ENCODE measurements around the gene PRKCB.

Gene PRKCB

DNA sequence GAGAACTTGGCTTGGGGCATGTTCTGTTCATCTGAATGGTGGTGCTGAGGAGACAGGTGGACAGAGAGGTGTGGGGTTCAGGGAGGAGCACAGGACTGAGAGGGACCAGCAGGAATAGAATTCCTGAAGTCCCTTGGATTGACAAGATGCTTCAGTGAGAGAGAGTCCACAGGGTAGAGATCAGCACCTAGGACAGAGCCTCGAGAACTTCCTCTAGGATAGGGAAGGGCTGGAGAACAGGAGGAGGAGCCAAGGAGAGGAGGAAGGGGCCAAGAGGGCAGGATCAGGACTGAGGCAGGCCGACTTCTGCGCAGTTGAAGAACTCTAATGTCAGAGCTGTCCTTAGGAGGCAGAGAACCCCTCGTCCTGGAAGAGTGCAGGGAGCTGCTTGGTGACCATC, 138.4 kb downstream of the PRKCB start:
- peak overlapping the region; percentile 64 for H3K27ac Mint-ChIP-seq
- H3K36me3 Mint-ChIP-seq = peaks cover 24% of the 10 kb centered on the region
- ATAC-seq (ENCODE audit: low read depth) = no peak
- no peaks in the 10 kb centered on the region for H3K27me3 Mint-ChIP-seq
- peaks cover 64% of the 10 kb centered on the region for H3K4me1 Mint-ChIP-seq
- no peak overlapping the region for H3K4me3 Mint-ChIP-seq
- no peaks in the 10 kb centered on the region for H3K9me3 Mint-ChIP-seq
- DNase-seq (ENCODE audit: low spot score in 2 of 2) = no peak

DNA sequence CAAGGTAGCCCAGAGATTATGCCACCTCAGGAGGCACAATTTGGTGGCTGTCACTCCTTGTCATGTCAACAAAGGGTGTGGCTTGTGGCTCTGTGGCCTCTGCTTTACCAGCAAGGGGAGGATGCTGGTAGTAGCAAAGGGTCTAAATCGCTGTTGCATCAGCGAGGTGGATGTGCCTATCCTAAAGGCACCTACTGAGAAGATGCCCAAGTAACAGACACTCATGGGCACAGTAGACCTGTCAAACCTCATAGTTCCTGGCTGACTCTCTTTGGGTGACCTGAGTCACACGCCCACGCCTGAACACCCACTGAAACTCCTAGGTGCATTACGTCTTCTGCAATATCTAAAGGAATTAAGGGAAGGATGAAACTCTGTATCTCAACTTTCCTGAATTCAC, 139.5 kb downstream of the PRKCB start:
- Mint-ChIP-seq H3K27me3 (no peaks in the 10 kb centered on the region), H3K27ac (peak overlapping the region; percentile 64), H3K4me1 (peaks cover 58% of the 10 kb centered on the region), H3K9me3 (no peaks in the 10 kb centered on the region), H3K4me3 (no peak overlapping the region), H3K36me3 (peaks cover 15% of the 10 kb centered on the region)
- ATAC-seq (ENCODE audit: low read depth) (no peak), DNase-seq (ENCODE audit: low spot score in 2 of 2) (no peak)

DNA sequence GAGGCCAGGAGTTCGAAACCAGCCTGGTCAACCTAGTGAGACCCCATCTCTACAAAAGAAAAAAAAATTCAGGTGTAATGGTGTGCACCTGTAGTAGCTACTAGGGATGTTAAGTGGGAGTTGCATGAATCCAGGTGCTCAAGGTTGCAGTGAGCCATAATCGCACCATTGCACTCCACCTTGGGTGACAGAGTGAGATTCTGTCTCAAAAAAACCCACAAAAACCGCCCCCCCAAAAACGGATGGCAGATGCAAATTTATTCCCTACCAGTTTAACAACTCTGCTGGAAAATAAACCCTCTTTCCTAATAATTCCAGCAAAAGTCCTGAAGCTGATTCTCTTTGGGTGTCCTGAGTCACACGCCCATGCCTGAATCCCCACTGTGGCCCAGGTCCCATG, 140.3 kb downstream of the PRKCB start:
- H3K36me3 Mint-ChIP-seq = peaks cover 15% of the 10 kb centered on the region
- no peak for DNase-seq (ENCODE audit: low spot score in 2 of 2)
- no peaks in the 10 kb centered on the region for H3K27me3 Mint-ChIP-seq
- peak overlapping the region; percentile 55 for H3K4me3 Mint-ChIP-seq
- H3K9me3 Mint-ChIP-seq = no peaks in the 10 kb centered on the region
- peak; percentile 26 for ATAC-seq (ENCODE audit: low read depth)
- peak overlapping the region; percentile 64 for H3K27ac Mint-ChIP-seq
- peaks cover 61% of the 10 kb centered on the region for H3K4me1 Mint-ChIP-seq

DNA sequence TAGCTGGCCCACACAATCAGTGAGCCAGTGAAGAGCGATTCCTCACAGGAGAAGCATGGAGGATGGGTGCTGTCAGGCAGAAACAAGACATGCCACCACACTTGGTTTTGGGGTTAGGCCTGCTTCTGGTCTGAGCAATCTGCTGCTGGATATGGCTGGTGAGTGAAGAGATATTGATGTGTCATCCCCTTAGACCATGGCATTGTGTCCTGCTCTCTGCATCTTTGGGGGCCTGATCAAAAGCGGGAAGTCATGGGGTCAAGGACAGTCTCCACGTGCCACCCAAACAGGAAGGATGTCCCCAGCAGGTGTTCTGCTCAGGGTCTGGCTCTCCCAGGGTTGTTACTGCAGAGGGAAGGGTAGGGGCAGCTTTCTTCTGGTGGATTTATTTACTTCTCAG, 140.7 kb downstream of the PRKCB start:
- ATAC-seq (ENCODE audit: low read depth) = peak; percentile 64
- Mint-ChIP-seq H3K9me3 (no peaks in the 10 kb centered on the region), H3K27me3 (no peaks in the 10 kb centered on the region), H3K27ac (peak overlapping the region; percentile 64), H3K4me1 (peaks cover 59% of the 10 kb centered on the region), H3K36me3 (peaks cover 15% of the 10 kb centered on the region), H3K4me3 (peak overlapping the region; percentile 55)
- DNase-seq (ENCODE audit: low spot score in 2 of 2) = no peak

DNA sequence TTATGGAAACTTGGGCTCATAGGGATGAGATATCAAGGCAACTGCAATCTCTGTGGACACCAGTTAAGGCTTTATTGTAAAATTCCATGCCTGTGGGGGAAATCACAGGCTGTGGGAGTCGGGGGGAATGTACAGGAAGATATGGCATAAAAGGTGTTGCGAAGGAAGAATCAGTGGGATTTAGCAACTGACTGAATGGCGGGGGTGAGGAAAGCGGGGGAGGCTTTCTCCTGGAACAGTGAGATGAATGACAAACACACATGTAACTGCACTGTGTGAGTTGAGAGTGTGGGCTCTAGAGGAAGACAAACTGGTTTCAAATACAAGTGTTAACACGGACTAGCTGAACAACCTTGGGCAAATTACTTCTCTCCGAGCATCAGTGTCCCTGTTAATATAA, 143.7 kb downstream of the PRKCB start:
- Mint-ChIP-seq H3K9me3 (no peaks in the 10 kb centered on the region), H3K4me1 (peaks cover 55% of the 10 kb centered on the region), H3K27me3 (no peaks in the 10 kb centered on the region), H3K4me3 (no peak overlapping the region), H3K36me3 (peaks cover 12% of the 10 kb centered on the region), H3K27ac (peak overlapping the region; percentile 33)
- ATAC-seq (ENCODE audit: low read depth) (no peak), DNase-seq (ENCODE audit: low spot score in 2 of 2) (no peak)

DNA sequence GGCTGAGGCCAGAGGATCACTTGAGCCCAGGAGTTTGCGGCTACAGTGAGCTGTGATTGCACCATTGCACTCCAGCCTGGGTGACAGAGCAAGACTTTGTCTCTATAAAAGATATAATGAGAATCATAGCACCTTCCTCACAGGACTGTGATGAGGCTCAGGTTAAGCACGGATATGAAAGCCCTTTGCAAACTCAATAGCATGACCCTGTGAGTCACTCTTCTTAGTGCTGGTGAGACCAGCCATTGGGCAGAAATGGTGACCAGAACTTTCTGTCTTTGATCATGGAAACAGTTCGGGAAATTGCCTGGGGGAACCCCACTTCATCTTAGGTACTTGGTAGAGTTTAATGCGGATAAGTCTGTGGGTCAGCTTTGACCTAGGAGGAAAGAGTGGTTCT, 144.2 kb downstream of the PRKCB start:
- Mint-ChIP-seq H3K27me3 (no peaks in the 10 kb centered on the region), H3K4me1 (peaks cover 54% of the 10 kb centered on the region), H3K36me3 (peaks cover 14% of the 10 kb centered on the region), H3K27ac (peak overlapping the region; percentile 33), H3K9me3 (no peaks in the 10 kb centered on the region), H3K4me3 (no peak overlapping the region)
- DNase-seq (ENCODE audit: low spot score in 2 of 2) (no peak), ATAC-seq (ENCODE audit: low read depth) (no peak)

DNA sequence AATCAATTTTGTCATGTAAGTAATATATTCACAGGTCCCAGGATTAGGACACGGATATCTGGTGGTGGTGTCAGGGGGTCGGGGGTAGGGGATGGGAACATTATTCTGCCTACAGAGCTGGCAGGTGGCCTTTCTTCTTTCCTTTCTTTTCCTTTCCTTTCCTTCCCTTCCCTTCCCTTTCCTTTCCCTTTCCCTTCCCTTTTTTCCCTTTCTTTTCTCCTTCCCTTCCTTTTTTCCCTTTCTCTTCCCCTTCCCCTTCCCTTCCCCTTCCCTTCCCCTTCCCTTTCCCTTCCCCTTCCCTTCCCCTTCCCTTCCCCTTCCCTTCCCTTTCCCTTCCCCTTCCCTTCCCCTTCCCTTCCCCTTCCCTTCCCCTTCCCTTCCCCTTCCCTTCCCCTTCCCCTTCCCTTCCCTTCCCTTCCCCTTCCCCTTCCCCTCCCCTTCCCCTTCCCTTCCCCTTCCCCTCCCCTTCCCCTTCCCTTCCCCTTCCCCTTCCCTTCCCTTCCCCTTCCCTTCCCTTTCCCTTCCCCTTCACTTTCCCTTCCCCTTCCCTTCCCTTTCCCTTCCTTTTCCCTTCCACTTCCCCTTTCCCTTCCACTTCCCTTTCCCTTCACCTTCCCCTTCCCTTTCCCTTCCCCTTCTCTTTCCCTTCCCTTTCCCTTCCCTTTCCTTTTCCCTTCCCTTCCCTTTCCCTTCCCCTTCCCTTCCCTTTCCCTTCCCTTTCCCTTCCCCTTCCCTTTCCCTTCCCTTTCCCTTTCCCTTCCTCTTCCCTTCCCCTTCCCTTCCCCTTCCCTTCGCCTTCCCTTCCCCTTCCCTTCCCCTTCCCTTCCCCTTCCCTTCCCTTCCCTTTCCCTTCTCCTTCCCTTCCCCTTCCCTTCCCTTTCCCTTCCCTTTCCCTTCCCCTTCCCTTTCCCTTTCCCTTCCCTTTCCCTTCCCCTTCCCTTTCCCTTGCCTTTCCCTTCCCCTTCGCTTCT, 145.9 kb downstream of the PRKCB start:
- ATAC-seq (ENCODE audit: low read depth) (no peak), DNase-seq (ENCODE audit: low spot score in 2 of 2) (no peak)
- peaks cover 38% of the 10 kb centered on the region for H3K4me1 Mint-ChIP-seq
- no peaks in the 10 kb centered on the region for H3K27me3 Mint-ChIP-seq
- peaks cover 18% of the 10 kb centered on the region for H3K36me3 Mint-ChIP-seq
- peak overlapping the region; percentile 95 for H3K27ac Mint-ChIP-seq
- H3K9me3 Mint-ChIP-seq = no peaks in the 10 kb centered on the region
- no peak overlapping the region for H3K4me3 Mint-ChIP-seq

DNA sequence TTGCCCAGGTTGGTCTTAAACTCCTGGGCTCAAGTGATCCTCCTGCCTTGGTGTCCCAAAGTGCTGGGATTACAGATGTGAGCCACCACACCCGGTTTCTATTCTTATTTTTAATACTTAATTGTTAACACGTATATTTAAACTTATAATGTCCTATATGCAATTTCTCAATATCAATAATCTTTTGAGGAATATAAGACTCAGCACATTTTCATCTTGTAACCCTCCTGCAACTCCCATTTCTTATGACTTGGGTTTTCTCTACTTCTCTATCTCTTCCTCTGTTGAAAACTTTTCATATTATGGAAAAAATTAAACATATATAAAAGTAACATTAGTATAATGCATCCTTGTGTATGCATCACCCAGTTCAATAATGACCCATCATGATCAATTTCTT, 150.7 kb downstream of the PRKCB start:
- ATAC-seq (ENCODE audit: low read depth) (no peak), DNase-seq (ENCODE audit: low spot score in 2 of 2) (no peak)
- H3K36me3 Mint-ChIP-seq = peaks cover 36% of the 10 kb centered on the region
- H3K9me3 Mint-ChIP-seq = no peaks in the 10 kb centered on the region
- no peaks in the 10 kb centered on the region for H3K27me3 Mint-ChIP-seq
- no peak overlapping the region for H3K27ac Mint-ChIP-seq
- peaks cover 36% of the 10 kb centered on the region for H3K4me1 Mint-ChIP-seq
- no peak overlapping the region for H3K4me3 Mint-ChIP-seq

DNA sequence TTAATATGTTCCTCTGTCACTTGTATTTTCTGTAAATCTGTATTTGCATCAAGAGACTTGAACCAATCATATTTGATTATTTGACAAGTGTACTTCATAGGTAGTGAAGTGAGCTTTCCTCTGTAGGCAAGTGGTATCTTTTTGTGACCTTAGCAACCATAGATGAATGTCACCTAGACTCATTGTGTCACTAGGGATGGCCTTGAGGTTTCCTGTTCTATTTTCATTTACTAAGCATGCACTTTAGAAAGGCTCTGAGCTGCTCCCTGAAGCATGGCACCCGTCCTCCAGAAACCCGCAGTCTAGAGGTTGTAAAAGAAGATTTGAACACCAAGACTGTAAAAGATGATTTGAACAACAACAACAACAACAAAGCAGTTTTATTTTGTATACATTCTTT, 151.7 kb downstream of the PRKCB start:
- peak overlapping the region; percentile 88 for H3K27ac Mint-ChIP-seq
- peak; percentile 95 for ATAC-seq (ENCODE audit: low read depth)
- H3K4me3 Mint-ChIP-seq = peak overlapping the region; percentile 33
- DNase-seq (ENCODE audit: low spot score in 2 of 2) = peak in 1 of 2 donors; percentile 39
- peaks cover 32% of the 10 kb centered on the region for H3K4me1 Mint-ChIP-seq
- peaks cover 37% of the 10 kb centered on the region for H3K36me3 Mint-ChIP-seq
- H3K27me3 Mint-ChIP-seq = no peaks in the 10 kb centered on the region
- no peaks in the 10 kb centered on the region for H3K9me3 Mint-ChIP-seq

DNA sequence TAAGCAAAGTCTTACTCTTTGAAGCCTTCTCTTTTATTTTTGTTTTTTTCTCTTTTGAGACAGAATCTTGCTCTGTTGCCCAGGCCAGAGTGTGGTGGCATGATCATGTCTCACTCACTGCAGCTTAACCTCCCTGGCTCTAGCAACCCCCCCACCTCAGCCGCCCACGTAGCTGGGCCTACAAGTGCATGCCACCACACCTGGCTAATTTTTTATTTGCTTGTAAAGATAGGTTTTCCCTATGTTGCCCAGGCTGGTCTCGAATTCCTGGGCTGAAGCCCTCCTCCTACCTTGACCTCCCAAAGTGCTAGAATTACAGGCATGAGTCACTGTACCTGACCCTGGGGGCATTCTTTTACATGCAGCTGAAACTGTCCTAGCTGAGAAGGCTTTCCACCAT, 154.7 kb downstream of the PRKCB start:
- no peak overlapping the region for H3K27ac Mint-ChIP-seq
- H3K36me3 Mint-ChIP-seq = peaks cover 46% of the 10 kb centered on the region
- no peak overlapping the region for H3K4me3 Mint-ChIP-seq
- DNase-seq (ENCODE audit: low spot score in 2 of 2) (no peak), ATAC-seq (ENCODE audit: low read depth) (no peak)
- H3K27me3 Mint-ChIP-seq = no peaks in the 10 kb centered on the region
- H3K9me3 Mint-ChIP-seq = no peaks in the 10 kb centered on the region
- peaks cover 38% of the 10 kb centered on the region for H3K4me1 Mint-ChIP-seq

DNA sequence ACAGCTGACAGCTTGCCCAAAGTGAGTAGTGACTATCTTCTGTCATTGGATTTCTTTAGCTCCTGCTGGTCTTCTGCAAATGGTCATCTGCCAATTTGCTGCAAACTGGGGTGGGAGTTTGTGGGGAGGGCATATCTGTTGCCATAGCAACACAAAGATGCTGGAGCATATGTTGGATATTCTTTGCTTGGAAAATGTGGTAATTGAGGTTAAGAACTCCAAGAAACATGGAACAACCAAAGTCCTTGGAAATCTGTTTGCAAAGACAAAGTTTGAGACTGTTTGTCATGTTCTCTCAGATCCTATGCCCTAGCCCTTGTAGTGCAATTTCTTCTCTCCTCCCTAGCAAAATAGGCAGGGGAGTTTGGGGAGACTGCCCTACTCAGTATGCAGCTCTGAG, 155.3 kb downstream of the PRKCB start:
- peaks cover 43% of the 10 kb centered on the region for H3K4me1 Mint-ChIP-seq
- H3K4me3 Mint-ChIP-seq = no peak overlapping the region
- ATAC-seq (ENCODE audit: low read depth) (no peak), DNase-seq (ENCODE audit: low spot score in 2 of 2) (no peak)
- H3K9me3 Mint-ChIP-seq = no peaks in the 10 kb centered on the region
- H3K27me3 Mint-ChIP-seq = no peaks in the 10 kb centered on the region
- H3K27ac Mint-ChIP-seq = no peak overlapping the region
- H3K36me3 Mint-ChIP-seq = peaks cover 51% of the 10 kb centered on the region

DNA sequence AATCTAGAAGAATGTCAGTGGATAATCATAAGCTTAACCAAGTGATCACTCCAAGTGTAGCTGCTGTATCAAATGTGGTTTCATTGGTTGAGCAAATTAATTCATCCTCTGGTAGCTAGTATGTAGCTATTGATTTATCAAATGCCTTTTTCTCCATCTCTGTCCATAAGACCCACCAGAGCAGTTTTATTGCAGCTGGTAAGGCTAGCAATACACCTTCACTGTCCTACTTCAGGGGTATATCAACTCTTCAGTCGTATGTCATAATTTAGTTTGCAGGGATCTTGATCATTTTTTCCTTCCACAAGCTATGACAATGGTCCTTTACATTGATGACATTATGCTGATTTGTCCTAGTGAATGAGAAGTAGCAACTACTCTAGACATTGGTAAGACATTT, 158.8 kb downstream of the PRKCB start:
- Mint-ChIP-seq H3K9me3 (no peaks in the 10 kb centered on the region), H3K4me1 (peaks cover 48% of the 10 kb centered on the region), H3K36me3 (peaks cover 52% of the 10 kb centered on the region), H3K27ac (peak overlapping the region; percentile 42), H3K4me3 (no peak overlapping the region), H3K27me3 (no peaks in the 10 kb centered on the region)
- DNase-seq (ENCODE audit: low spot score in 2 of 2) = no peak
- ATAC-seq (ENCODE audit: low read depth) = no peak

DNA sequence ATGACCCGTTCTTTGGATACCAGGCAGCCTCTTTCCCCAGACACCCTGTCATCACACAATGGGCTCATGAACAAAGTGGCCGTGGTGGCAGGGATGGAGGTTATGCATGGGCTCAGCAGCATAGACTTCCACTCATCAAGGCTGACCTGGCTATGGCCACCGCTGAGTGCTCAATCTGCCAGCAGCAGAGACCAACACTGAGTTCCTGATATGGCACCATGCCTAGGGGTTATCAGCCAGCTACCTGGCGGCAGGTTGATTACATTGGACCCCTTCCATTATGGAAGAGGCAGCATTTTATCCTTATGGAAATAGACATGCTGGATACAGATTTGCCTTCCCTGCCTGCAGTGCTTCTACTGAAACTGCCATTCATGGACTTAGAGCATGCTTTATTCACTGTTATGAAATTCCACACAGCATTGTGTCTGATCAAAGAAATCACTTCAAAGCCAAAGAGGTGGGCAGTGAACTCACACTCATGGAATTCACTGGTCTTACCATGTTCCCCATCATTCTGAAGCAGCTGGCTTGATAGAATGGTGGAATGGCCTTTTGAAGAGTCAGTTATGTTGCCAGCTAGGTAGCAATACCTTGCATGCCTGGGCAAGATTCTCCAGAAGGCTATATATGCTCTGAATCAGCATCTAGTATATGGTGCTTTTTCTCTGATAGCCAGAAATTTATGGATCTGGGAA, 160.6 kb downstream of the PRKCB start:
- Mint-ChIP-seq H3K36me3 (peaks cover 41% of the 10 kb centered on the region), H3K4me3 (no peak overlapping the region), H3K27me3 (no peaks in the 10 kb centered on the region), H3K27ac (no peak overlapping the region), H3K9me3 (no peaks in the 10 kb centered on the region), H3K4me1 (peaks cover 47% of the 10 kb centered on the region)
- ATAC-seq (ENCODE audit: low read depth) = no peak
- no peak for DNase-seq (ENCODE audit: low spot score in 2 of 2)

DNA sequence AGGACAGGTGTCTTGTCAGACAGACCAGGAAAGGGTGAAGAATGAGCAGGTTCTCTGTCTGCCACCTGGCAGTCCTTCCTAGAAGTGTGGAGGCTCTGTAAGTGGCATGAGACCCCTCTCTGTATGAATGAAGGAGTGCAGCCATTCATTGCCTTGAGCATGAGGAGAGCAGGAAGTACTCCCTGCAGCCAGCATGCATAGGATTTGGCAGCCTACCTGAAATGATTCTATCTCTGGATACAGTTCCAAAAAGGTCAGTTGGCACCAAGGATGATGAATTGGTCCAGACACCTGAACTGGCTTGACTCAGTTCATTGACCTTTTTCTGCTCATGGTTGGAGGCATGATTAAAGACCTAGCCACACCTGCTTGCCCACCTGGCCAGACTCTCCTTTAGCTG, 163.0 kb downstream of the PRKCB start:
- Mint-ChIP-seq H3K27ac (peak overlapping the region; percentile 85), H3K4me1 (peaks cover 59% of the 10 kb centered on the region), H3K36me3 (peaks cover 38% of the 10 kb centered on the region), H3K4me3 (no peak overlapping the region), H3K27me3 (no peaks in the 10 kb centered on the region), H3K9me3 (no peaks in the 10 kb centered on the region)
- DNase-seq (ENCODE audit: low spot score in 2 of 2) (no peak), ATAC-seq (ENCODE audit: low read depth) (no peak)

Data from memory B cell (primary cell).